ENCODE measurements around the gene S100A7. TPM values are rescaled to one million over a fixed set of nuclear protein-coding genes. Genes with fewer than 3 reads are reported as not detected.

S100A7 gene
- total and polyA plus RNA-seq, 4 donors = not detected

DNA sequence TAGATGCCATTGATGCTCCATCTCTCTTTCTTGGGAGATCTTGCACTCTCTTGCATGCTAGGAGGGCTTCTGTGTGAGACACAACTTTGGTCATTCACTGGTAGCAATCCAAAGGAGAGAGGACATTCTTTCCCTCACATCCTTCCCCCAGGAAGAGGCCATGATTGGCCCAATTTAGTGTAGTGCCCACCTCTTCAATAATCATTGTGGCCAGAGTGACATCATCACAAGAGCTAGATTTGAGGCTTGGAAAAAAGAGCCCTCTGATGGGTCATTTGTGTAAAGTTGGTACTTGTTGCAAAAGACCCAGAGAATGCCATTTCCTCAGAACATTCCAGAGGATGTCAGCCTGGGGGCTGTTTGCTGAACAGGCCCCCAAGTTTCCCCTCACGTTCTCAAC lies 45.1 kb upstream of the S100A7 start:
- no peak overlapping the region for H3K9ac ChIP-seq (ENCODE audit: low read depth in 1 of 2, low read length in 2 of 2)
- no peak overlapping the region for H3K4me3 ChIP-seq (ENCODE audit: low read depth in 1 of 3, low read length in 3 of 3)
- peaks cover 0 to 4% (median 2%) of the 10 kb centered on the region in 4 donors for H3K4me1 ChIP-seq (ENCODE audit: control insufficient read depth in 4 of 4, insufficient read depth in 4 of 4, low read length in 3 of 4)
- 80% methylated on average over 1 of the region's 1 CpG for WGBS
- TF ChIP-seq YY1 (IDR thresholded peaks at IDR 0.05) (no peak), RAD21 (IDR thresholded peaks at IDR 0.05) (no peak), FOXA2 (IDR thresholded peaks at IDR 0.05) (no peak), EGR1 (IDR thresholded peaks at IDR 0.05; ENCODE audit: low read depth in 2 of 2) (no peak), JUND (IDR thresholded peaks at IDR 0.05) (no peak), GABPA (IDR thresholded peaks at IDR 0.05 in 1 of 2, conservative IDR thresholded peaks at IDR 0.05 in 1 of 2) (no peak), FOXA1 (IDR thresholded peaks at IDR 0.05) (no peak), REST (IDR thresholded peaks at IDR 0.05) (no peak), HNF4G (IDR thresholded peaks at IDR 0.05) (no peak), RXRA (IDR thresholded peaks at IDR 0.05) (no peak), HNF4A (conservative IDR thresholded peaks at IDR 0.05) (no peak)
- TF ChIP-seq, protein P1, sequence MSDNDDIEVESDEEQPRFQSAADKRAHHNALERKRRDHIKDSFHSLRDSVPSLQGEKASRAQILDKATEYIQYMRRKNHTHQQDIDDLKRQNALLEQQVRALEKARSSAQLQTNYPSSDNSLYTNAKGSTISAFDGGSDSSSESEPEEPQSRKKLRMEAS (IDR thresholded peaks at IDR 0.05) = no peak
- TF ChIP-seq, protein P2, sequence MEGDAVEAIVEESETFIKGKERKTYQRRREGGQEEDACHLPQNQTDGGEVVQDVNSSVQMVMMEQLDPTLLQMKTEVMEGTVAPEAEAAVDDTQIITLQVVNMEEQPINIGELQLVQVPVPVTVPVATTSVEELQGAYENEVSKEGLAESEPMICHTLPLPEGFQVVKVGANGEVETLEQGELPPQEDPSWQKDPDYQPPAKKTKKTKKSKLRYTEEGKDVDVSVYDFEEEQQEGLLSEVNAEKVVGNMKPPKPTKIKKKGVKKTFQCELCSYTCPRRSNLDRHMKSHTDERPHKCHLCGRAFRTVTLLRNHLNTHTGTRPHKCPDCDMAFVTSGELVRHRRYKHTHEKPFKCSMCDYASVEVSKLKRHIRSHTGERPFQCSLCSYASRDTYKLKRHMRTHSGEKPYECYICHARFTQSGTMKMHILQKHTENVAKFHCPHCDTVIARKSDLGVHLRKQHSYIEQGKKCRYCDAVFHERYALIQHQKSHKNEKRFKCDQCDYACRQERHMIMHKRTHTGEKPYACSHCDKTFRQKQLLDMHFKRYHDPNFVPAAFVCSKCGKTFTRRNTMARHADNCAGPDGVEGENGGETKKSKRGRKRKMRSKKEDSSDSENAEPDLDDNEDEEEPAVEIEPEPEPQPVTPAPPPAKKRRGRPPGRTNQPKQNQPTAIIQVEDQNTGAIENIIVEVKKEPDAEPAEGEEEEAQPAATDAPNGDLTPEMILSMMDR (IDR thresholded peaks at IDR 0.05; ENCODE audit: low read depth, low read length, missing input control) = no peak
- no peaks in the 10 kb centered on the region for H3K9me3 ChIP-seq (ENCODE audit: control insufficient read depth in 4 of 4, low read length in 3 of 4)
- no peaks in the 10 kb centered on the region for H3K36me3 ChIP-seq (ENCODE audit: control insufficient read depth in 4 of 4, insufficient read depth in 3 of 4, low read depth in 1 of 4, low read length in 3 of 4)
- no peak overlapping the region for H3K27ac ChIP-seq (ENCODE audit: low read depth in 1 of 2, low read length in 2 of 2)
- H3K27me3 ChIP-seq (ENCODE audit: control insufficient read depth in 4 of 4, insufficient read depth in 4 of 4, low read length in 3 of 4) = no peaks in the 10 kb centered on the region
- no peak for DNase-seq (ENCODE audit: low spot score)

DNA sequence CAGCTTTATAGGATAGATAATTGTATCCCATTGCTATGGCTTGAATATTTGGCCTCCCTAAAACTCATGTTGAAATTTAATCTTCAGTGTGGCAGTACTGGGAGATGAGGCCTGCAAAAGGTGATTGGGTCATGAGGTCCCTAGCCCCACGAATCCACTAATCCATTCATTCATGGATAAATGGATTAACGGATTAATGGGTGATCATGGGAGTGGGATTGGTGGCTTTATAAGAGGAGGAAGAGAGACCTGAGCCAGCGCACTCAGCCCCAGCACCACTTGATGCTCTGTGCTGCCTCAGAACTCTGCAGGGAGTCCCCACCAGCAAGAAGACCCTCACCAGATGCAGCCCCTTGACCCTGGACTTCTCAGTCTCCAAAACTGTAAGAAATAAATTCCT lies 43.3 kb upstream of the S100A7 start:
- Histone ChIP-seq H3K9me3 (ENCODE audit: control insufficient read depth in 4 of 4, low read length in 3 of 4) (no peaks in the 10 kb centered on the region), H3K36me3 (ENCODE audit: control insufficient read depth in 4 of 4, insufficient read depth in 3 of 4, low read depth in 1 of 4, low read length in 3 of 4) (no peaks in the 10 kb centered on the region), H3K9ac (ENCODE audit: low read depth in 1 of 2, low read length in 2 of 2) (no peak overlapping the region), H3K27ac (ENCODE audit: low read depth in 1 of 2, low read length in 2 of 2) (no peak overlapping the region), H3K27me3 (ENCODE audit: control insufficient read depth in 4 of 4, insufficient read depth in 4 of 4, low read length in 3 of 4) (no peaks in the 10 kb centered on the region), H3K4me3 (ENCODE audit: low read depth in 1 of 3, low read length in 3 of 3) (no peak overlapping the region), H3K4me1 (ENCODE audit: control insufficient read depth in 4 of 4, insufficient read depth in 4 of 4, low read length in 3 of 4) (peaks cover 0 to 4% (median 2%) of the 10 kb centered on the region in 4 donors)
- no peak for DNase-seq (ENCODE audit: low spot score)
- whole genome bisulfite sequencing = 83% methylated on average over 3 of the region's 3 CpGs
- TF ChIP-seq, protein P3, sequence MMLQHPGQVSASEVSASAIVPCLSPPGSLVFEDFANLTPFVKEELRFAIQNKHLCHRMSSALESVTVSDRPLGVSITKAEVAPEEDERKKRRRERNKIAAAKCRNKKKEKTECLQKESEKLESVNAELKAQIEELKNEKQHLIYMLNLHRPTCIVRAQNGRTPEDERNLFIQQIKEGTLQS (IDR thresholded peaks at IDR 0.05) = no peak
- TF ChIP-seq NR2F2 (IDR thresholded peaks at IDR 0.05) (no peak), RXRA (IDR thresholded peaks at IDR 0.05) (no peak), ZBTB33 (IDR thresholded peaks at IDR 0.05) (no peak), JUND (IDR thresholded peaks at IDR 0.05) (no peak), YY1 (IDR thresholded peaks at IDR 0.05) (no peak), TAF1 (conservative IDR thresholded peaks at IDR 0.05) (no peak), GABPA (IDR thresholded peaks at IDR 0.05 in 1 of 2, conservative IDR thresholded peaks at IDR 0.05 in 1 of 2) (no peak), RAD21 (IDR thresholded peaks at IDR 0.05) (no peak), HNF4G (IDR thresholded peaks at IDR 0.05) (no peak)
- TF ChIP-seq, protein P2 (IDR thresholded peaks at IDR 0.05; ENCODE audit: low read depth, low read length, missing input control) = no peak

Data from liver (tissue), 9 donors.